Glomerular visceral epithelial cell (primary cell): ENCODE results near the gene FJX1.

Experiments
- DNase-seq: peaks from one replicate; pipeline ENCODE4 v3.0.0-alpha.2; 2016; ENCODE audit errors: extremely low spot score

FJX1 gene

GRCh38 chr11:35606206-35606605 is 12.1 kb upstream of the FJX1 start:
- DNase-seq = no peak

GRCh38 chr11:35608502-35608901 is 9.8 kb upstream of the FJX1 start:
- no peak for DNase-seq

GRCh38 chr11:35609656-35610055 is 8.6 kb upstream of the FJX1 start:
- DNase-seq = no peak

- DNase-seq = no peak
These were observed 7.6 kb upstream of the FJX1 start for GRCh38 chr11:35610631-35611030.

- no peak for DNase-seq
These were observed 6.5 kb upstream of the FJX1 start for GRCh38 chr11:35611741-35612140.

DNA sequence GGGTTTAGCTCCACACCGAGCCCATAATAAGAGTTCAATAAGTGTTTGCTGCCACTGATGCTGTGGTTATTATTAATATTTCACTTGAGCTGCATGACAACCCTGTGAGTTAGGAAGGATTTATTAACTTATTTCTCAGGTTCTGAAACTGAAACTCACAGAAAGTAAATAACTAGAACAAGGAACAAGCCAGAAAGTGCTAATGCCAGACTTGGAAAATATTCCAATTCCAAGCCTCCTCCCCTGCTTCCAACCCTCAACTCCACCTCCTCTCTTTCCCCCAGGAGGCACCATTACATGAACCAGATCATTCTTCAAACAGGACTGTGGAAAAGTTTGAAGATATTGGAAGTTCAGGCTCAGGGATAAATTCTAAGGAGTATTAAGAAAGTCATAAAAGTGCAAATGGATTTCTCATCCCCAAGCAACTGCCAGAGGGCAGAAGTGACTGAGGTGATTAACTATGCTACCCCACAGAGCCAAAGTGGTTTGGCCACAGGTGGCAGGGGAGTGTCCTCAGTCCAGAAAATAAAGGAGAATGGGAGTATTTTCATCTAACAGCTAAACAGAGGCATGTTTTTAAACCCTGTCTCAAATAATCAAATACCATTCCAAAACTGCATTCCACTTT is 3.2 kb upstream of the FJX1 start:
- DNase-seq = peak; percentile 36

DNA sequence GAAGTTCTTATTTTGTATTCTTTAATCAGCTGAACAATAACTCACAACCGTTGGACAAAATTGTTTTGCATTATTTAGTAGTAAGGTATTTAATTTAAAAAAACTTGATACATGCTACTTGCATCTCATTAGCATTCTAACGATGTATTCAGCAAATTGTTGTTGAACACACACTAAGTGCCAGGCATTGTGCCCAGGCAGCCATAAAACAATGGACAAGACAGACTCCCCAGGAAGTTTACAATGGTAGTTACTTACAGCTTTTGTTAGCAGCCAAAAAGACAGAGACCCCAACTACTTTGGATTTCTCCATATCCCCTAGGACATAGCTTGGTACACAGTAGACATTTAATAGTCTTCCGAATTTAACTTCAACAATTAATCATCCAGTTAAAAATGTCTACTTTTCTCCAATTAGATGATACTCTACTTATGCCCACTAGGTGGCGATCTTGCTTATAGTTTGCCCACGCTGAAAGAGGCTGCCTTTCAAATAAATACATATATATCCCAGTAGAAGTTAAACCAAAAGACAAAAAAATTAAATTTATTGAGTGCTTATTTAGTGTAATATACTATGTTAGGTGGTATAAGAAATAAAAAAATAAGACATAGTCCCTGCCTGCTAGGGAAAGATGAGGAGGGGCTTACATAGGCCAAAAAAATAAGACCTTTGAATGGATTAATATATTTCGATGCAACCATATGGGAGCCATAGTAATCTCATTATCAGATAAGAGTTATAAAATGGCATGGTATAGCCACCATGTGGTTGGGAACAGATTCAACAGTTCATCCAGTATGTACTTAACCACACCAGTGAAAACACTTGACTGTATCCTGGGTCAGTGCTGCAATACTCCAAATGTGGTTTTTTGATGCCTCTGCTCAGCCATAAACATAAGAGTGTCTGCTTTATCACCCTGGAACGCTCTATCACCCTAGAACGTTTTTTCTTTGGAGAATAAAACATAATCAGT is 2.0 kb upstream of the FJX1 start:
- DNase-seq = peak; percentile 60

- no peak for DNase-seq
These were observed 959 bp upstream of the FJX1 start for GRCh38 chr11:35617316-35617686.

- peak; percentile 37 for DNase-seq
These were observed 346 bp downstream of the FJX1 start for GRCh38 chr11:35618497-35619115.

- DNase-seq = peak; percentile 65
These were observed 1.0 kb downstream of the FJX1 start for GRCh38 chr11:35619116-35619854.

GRCh38 chr11:35619855-35620640 is 1.8 kb downstream of the FJX1 start:
- DNase-seq = peak; percentile 68

GRCh38 chr11:35620795-35621194 is 2.5 kb downstream of the FJX1 start:
- DNase-seq = no peak

DNA sequence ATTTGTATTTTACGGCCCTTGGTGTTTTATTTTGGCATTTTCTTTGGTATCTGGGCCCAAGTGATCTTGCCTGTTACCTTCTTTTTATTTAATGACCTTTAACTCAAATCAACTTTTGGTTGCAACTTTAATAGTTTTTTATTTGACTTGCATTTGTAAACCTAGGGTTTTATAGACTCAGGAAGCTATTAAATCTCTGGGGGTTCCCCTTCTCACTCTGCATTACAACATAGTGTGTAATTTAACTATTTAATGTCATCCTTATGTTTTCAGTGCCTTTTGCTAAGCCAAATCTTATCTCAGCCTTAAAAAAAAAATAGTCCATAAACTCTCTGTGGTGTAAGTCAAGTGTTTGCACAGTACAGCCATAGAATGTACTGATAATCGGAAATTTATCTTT is 3.4 kb downstream of the FJX1 start:
- no peak for DNase-seq

DNA sequence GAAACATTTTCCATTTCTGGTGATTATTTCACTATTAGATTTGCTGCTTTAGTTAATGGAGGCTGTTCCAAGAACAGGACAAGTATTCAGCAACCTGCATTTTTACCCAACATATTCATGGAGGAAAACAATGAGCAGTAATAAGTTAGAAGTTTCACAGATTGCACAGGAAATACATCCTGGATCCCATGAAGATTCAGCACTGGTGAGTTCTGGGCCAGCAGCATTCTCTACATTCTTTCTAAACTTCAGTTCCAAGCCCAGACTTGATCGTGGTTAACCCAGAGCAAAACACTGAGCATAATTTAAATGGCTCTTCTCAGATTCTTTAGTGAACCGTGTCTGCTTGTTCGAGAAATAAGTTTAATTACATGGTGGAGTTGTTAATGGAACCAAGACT is 3.8 kb downstream of the FJX1 start:
- DNase-seq = peak; percentile 75

GRCh38 chr11:35623621-35624168 is 5.4 kb downstream of the FJX1 start:
- DNase-seq = peak; percentile 92

- no peak for DNase-seq
These were observed 6.1 kb downstream of the FJX1 start for GRCh38 chr11:35624316-35624715.

DNA sequence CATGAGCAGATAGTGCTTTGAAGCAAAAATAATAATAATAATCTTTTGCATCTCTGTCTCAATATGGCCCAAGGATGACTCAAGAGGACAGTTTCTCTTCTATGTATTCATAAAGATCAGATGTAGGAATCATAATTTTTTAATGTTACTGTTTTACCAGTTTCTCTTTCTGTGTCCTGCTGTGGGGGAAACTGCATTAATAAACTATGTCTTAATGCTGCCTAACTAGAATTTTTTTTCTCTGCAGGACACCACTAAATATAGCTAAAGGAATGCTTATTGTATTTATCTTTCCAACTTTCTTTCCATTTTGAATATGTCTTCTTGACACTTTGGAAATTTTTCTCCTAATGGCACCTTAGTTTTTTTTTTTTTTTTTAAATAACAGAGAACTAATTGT is 6.5 kb downstream of the FJX1 start:
- DNase-seq = no peak

DNA sequence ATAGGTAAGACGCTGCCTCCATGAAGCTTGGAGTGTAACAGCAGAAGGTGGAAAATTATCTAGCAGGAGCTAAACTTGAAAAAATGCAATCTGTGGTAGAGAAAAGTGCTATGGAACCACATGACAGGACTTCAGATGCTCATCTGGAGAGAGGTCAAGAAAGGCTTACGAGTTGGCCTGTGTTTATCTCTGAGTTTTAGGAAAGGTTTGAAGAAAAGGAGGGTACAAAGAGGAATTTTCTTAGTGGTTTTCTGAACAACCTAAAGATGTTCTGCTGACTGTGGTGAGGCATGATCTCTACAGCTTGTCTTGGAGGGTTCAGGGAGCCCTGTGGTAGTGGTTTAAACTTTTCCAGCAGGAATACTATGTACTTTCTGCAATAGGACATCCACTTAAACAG is 8.2 kb downstream of the FJX1 start:
- DNase-seq = no peak

- no peak for DNase-seq
These were observed 11.3 kb downstream of the FJX1 start for GRCh38 chr11:35629511-35629910.

DNA sequence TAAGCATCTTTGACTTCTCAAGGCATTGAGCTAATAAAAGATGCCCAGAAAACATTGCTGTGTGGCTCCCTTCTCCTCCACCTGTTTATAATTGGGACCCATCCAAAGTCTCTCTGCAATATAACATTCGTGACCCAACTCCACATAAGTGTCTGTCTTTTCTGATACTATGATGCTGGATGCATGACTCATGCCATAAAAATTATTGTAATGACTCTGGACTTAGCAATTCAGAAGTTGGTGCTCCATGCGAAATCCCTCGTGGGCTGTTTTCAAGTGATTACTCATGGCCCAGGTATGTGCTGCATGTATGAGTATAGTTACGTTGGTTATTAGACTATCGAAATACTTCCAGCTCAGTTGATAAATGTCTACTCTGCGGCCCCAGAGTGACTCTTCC is 11.7 kb downstream of the FJX1 start:
- DNase-seq = peak; percentile 96

DNA sequence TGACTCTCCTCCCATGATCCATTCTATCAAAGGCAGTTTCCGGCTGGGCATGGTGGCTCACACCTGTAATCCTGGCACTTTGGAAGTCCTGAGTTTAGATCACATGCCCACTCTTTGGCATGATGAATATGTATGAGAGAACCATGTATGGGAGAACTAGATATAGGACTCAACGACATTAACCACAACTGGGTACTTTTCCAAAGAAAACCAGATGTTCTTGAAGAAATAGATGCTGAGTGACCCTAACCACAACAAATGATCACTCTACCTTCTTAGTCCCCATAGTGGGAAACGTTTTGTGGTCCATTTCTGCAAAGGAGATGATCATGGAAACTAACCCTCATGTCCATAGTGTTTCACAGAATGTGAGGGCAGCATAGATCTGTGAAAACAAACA is 13.6 kb downstream of the FJX1 start:
- DNase-seq = no peak
